C4-2B (cell line): ENCODE measurements around the gene SLC39A11.

Experiments
- ZFX ChIP-seq: fragments of 450-650 bp; IDR thresholded peaks from 2 replicates; pipeline ENCODE4 v1.6.1; 2017
- TF ChIP-seq, protein P1 (sequence below): fragments of 450-650 bp; conservative IDR thresholded peaks from 2 replicates; pipeline ENCODE4 v1.5.1; 2017; ENCODE audit warnings: mild to moderate bottlenecking

GRCh38 chr17:72643575-72644216 lies 448.8 kb downstream of the SLC39A11 start:
- TF ChIP-seq, protein P1, sequence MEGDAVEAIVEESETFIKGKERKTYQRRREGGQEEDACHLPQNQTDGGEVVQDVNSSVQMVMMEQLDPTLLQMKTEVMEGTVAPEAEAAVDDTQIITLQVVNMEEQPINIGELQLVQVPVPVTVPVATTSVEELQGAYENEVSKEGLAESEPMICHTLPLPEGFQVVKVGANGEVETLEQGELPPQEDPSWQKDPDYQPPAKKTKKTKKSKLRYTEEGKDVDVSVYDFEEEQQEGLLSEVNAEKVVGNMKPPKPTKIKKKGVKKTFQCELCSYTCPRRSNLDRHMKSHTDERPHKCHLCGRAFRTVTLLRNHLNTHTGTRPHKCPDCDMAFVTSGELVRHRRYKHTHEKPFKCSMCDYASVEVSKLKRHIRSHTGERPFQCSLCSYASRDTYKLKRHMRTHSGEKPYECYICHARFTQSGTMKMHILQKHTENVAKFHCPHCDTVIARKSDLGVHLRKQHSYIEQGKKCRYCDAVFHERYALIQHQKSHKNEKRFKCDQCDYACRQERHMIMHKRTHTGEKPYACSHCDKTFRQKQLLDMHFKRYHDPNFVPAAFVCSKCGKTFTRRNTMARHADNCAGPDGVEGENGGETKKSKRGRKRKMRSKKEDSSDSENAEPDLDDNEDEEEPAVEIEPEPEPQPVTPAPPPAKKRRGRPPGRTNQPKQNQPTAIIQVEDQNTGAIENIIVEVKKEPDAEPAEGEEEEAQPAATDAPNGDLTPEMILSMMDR: no peak
- TF ChIP-seq ZFX: no peak
